IPS DF 4.7 (cell line): Measurements from ENCODE around the gene HFM1.

Experiments used
- DNase-seq: peaks from one replicate; pipeline ENCODE4 v3.0.0-alpha.2; 2013; ENCODE audit warnings: low spot score; ENCODE audit errors: extremely low read depth

HFM1 gene

GRCh38 chr1:91273875-91274274 is 130.8 kb downstream of the HFM1 start:
- DNase-seq: no peak

- DNase-seq: no peak
Measured at GRCh38 chr1:91261655-91262054, 143.0 kb downstream of the HFM1 start.

DNA sequence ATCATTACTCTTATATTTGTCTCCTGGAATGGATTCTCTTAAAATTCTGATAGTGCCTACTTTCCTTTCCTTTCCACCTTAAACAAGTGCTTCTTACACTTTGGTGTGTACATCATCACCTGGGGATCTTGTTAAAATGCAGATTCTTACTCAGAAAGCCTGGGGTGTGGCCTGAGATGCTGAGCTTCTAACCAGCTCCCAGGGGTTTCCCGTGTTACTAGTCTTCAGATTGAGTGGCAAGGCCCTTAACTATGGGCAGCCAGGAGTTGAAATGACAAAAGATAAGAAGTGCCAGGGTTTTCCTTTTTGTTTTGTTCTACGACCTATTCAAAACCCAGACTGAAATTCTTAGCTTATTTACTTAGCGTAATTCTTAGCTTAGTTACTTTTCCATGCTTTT is 159.2 kb downstream of the HFM1 start:
- no peak for DNase-seq

DNA sequence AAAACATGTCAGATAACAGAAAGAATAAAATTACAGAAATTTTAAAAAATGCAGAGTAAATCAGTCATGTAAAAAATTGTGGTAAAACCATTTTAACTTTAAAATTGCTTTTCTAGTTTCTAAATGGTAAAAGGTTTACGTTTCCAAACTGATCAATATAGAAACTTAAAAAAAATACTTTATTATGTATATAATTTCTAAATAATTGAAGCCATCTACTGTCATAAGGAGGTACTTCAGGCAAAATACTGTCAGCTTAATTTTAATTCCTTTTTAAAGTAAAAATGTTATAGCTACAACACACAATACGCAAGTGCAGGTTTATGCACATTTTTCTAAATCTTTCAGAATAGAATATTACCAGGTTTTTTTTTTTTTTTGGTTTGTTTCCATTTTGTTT is 159.9 kb downstream of the HFM1 start:
- no peak for DNase-seq

- DNase-seq: no peak
Measured at GRCh38 chr1:91243171-91243570, 161.5 kb downstream of the HFM1 start.

DNA sequence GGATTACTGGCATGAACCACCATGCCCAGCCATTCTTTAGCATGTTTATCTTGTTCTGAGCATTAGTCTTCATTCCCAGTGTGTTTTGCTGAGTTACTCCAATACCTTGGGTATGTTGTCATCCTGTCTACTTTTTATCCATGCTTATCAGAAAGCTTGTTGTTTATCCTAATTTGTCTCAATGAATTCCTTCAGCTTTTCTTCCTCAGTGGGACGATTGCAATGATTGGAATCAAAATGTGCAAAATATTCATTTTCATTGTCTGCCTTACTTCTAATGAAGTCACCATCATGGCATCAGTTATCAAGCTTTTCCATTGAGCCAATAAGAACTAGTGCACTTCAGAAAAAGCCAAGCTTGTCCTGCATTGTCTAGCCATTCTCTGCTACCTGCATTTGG is 170.5 kb downstream of the HFM1 start:
- DNase-seq: no peak

GRCh38 chr1:91226741-91227140 is 177.9 kb downstream of the HFM1 start:
- no peak for DNase-seq

DNA sequence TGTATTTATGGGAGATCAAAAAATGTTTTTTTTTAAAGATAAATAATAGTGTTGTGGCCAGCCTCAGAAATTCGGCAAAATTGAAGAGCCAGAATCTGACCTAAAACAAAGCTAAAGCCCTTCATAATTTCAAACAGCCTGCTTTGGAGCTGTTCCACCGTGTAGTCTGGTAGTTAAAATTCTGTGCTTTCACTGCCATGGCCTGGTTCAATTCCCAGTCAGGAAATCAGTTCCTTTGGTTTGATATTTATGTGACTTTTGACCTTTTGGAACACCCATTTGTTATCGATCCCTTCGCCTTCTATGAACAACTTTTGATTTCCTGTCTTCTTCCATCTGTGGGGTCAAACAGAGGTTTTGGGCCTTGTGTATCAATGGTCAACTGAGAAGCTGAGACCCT is 179.8 kb downstream of the HFM1 start:
- no peak for DNase-seq

- DNase-seq: no peak
Measured at GRCh38 chr1:91221017-91221416, 183.6 kb downstream of the HFM1 start.

DNA sequence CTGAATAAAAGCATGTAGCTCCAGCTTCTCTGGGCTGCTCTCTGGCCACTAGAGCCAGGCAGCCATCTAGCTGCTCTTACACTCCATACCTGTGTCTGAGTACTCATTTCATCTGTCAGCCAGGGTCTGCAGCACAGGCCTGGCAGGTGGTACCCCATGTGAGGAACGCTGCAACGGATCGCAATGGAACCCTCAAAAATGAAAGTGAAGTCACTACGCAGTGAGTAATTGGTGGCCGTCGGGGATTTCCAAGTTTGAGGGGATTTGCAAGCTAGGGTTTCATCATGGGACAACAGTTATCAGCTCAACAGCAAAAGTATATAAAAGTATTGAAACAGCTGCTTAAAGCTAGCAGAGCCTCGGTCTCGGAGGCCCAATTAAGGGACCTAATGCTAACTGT is 186.7 kb downstream of the HFM1 start:
- no peak for DNase-seq
